Measurements from ENCODE around the gene WDFY4.

Gene WDFY4

DNA sequence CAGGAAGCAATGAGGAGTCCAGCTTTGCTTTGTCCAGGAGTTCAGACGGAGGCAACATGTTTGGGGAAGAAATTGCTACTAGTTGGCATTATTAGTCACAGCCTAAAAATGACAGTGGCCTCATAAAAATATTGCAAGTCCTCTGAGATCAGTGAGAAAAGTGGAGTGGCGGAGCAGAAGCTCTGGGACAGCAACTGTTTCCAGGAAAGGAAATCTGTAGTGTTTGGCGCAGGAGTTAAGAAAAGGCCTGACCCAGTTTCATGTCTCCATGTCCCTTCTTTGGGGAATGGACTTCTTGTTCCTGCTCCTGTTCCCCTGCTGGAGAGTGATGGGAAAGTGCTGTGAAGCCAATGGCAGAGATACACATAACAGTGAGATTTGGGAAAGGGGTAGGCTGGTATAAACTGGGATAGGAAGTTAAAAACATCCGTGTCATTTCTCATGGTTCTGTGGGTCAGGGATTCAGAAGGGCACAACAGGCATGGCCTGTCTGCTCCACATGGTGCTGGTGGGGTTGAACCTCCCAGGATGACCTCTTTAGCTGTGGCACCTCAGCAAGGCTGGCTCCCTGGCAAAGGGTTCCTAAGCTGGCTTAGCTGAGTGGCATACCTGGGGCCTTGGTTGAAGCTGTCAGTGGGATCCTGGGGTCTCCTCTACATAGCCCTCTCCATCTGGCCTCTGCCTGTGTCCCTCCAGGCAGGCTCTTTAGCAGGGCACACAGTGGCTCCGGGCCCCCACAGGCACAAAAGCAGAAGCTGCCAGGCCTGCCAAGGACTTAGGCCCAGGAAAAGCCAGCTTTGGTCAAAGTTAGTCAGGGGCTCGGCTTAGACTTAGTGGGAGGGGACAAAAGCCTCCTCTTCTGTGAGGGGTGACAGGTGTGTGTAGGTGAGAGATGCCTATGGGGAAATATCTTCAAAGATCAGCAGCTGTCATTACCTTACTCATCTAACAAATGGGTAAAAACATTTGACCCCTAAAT, 77.7 kb downstream of the WDFY4 start:
- Mint-ChIP-seq H3K4me1 (ENCODE audit: low read depth) (peaks cover 49% of the 10 kb centered on the region), H3K4me3 (no peak overlapping the region), H3K27me3 (no peaks in the 10 kb centered on the region), H3K27ac (no peak overlapping the region), H3K36me3 (ENCODE audit: low read depth) (peaks cover 100% of the 10 kb centered on the region), H3K9me3 (no peaks in the 10 kb centered on the region)
- intact Hi-C loops (cut with micrococcal nuclease) = no loop called here

DNA sequence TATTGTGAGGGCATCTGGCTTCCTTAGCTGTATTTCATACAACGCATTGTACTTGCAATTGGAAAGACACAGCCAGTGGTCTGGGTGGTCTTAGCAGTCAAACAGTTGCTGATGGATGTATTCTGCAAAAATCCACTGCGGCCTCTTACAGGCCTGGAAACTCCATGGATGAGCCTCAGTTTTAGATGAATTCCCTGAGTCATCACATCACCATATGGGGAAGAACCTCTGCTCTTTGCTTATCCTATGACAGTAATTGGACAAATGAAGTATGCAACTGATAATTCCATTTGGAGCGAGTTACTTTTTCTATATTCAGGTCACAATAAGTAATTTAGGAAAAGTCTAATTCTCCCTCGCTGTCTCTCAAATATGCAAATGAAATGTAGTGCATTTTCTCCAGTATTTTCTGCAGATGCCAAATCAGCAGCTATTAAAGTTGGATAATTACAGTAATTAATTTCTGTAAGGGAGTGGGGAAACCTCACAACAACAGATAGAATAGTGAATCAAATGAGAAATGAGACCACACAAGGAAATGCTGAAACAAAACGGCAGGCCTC, 78.8 kb downstream of the WDFY4 start:
- Mint-ChIP-seq H3K4me3 (no peak overlapping the region), H3K27me3 (no peaks in the 10 kb centered on the region), H3K9me3 (no peaks in the 10 kb centered on the region), H3K4me1 (ENCODE audit: low read depth) (peaks cover 47% of the 10 kb centered on the region), H3K36me3 (ENCODE audit: low read depth) (peaks cover 100% of the 10 kb centered on the region), H3K27ac (no peak overlapping the region)
- intact Hi-C loops (cut with micrococcal nuclease) = no loop called here

DNA sequence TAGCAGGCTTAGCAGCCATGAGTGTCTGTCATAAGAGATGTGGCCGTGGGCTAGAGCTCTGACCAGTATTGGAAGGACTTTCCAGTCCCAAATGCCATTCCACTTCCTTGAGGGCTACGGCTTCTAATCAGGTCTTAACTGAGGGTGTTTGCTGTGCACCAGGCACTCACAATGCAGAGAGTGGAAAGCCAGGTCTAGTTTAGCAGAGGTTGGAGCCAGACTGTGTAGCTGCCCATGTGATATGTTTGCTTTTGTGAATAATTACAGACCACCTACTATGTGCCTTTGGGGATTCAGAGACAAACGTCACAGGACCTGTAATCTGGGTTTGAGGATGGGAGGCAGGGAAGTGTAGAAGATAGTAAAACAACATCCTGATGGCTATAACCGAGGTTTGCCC, 79.8 kb downstream of the WDFY4 start:
- Mint-ChIP-seq H3K27me3 (no peaks in the 10 kb centered on the region), H3K4me3 (no peak overlapping the region), H3K4me1 (ENCODE audit: low read depth) (peaks cover 46% of the 10 kb centered on the region), H3K9me3 (no peaks in the 10 kb centered on the region), H3K27ac (no peak overlapping the region), H3K36me3 (ENCODE audit: low read depth) (peaks cover 100% of the 10 kb centered on the region)
- intact Hi-C loops (cut with micrococcal nuclease) = no loop called here

GRCh38 chr10:48765039-48765438, 80.4 kb downstream of the WDFY4 start:
- peaks cover 45% of the 10 kb centered on the region for H3K4me1 Mint-ChIP-seq (ENCODE audit: low read depth)
- H3K27me3 Mint-ChIP-seq = no peaks in the 10 kb centered on the region
- intact Hi-C loops (cut with micrococcal nuclease) = no loop called here
- no peak overlapping the region for H3K27ac Mint-ChIP-seq
- H3K9me3 Mint-ChIP-seq = no peaks in the 10 kb centered on the region
- peaks cover 100% of the 10 kb centered on the region for H3K36me3 Mint-ChIP-seq (ENCODE audit: low read depth)
- H3K4me3 Mint-ChIP-seq = no peak overlapping the region

DNA sequence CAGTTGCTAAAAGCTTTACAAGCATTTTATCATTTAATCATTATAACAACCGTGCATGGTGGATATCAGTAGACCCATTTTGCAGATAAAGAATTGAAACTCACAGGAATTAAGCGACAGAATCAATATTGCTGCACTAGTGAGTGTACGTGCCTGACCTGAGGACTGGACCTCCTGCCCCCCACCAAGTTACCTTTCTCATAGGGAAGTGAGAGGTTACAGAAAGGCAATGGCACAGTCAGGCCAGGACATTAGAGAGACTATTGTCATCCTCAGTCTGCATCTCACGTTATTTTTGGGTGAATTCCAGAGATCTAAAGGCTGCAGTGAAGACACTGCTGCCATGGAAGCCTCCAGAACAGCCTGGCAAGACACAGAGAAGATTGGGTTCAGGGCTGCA, 80.9 kb downstream of the WDFY4 start:
- H3K9me3 Mint-ChIP-seq = no peaks in the 10 kb centered on the region

GRCh38 chr10:48767373-48768143, 82.9 kb downstream of the WDFY4 start:
- H3K27me3 Mint-ChIP-seq = no peaks in the 10 kb centered on the region
- no peak overlapping the region for H3K27ac Mint-ChIP-seq
- H3K4me1 Mint-ChIP-seq (ENCODE audit: low read depth) = peaks cover 48% of the 10 kb centered on the region
- H3K4me3 Mint-ChIP-seq = no peak overlapping the region
- intact Hi-C loops (cut with micrococcal nuclease) = no loop called here
- peaks cover 100% of the 10 kb centered on the region for H3K36me3 Mint-ChIP-seq (ENCODE audit: low read depth)
- H3K9me3 Mint-ChIP-seq = no peaks in the 10 kb centered on the region

More for the DNA sequence above, 80.9 kb downstream of the WDFY4 start:
- H3K36me3 Mint-ChIP-seq (ENCODE audit: low read depth) = peaks cover 100% of the 10 kb centered on the region
- H3K27me3 Mint-ChIP-seq = no peaks in the 10 kb centered on the region
- intact Hi-C loops (cut with micrococcal nuclease) = no loop called here
- H3K27ac Mint-ChIP-seq = no peak overlapping the region
- peaks cover 45% of the 10 kb centered on the region for H3K4me1 Mint-ChIP-seq (ENCODE audit: low read depth)
- H3K4me3 Mint-ChIP-seq = no peak overlapping the region

- intact Hi-C loops (cut with micrococcal nuclease) = no loop called here
- Mint-ChIP-seq H3K27ac (no peak overlapping the region), H3K4me1 (ENCODE audit: low read depth) (peaks cover 48% of the 10 kb centered on the region), H3K4me3 (no peak overlapping the region), H3K36me3 (ENCODE audit: low read depth) (peaks cover 98% of the 10 kb centered on the region), H3K27me3 (no peaks in the 10 kb centered on the region), H3K9me3 (no peaks in the 10 kb centered on the region)
These were observed 83.6 kb downstream of the WDFY4 start for GRCh38 chr10:48768144-48768766.

DNA sequence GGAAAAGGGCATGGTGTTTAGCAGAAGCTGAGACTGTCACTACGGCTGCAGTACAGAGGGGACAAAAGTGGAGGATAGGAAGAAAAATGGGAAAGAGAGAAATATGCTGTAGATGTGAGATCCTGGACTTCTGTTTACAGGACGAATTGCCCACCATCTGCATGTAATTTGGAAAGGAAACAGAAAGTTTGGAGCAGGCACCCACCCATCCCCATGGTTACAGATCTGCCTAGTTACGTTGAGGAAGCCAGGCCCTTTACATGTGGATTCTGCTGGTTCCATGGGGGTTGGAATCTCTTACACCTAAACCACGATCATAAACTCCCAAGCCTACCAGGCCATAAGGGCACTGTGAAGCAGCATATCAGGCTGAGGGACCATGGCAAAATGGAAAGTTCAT, 84.3 kb downstream of the WDFY4 start:
- peaks cover 48% of the 10 kb centered on the region for H3K4me1 Mint-ChIP-seq (ENCODE audit: low read depth)

DNA sequence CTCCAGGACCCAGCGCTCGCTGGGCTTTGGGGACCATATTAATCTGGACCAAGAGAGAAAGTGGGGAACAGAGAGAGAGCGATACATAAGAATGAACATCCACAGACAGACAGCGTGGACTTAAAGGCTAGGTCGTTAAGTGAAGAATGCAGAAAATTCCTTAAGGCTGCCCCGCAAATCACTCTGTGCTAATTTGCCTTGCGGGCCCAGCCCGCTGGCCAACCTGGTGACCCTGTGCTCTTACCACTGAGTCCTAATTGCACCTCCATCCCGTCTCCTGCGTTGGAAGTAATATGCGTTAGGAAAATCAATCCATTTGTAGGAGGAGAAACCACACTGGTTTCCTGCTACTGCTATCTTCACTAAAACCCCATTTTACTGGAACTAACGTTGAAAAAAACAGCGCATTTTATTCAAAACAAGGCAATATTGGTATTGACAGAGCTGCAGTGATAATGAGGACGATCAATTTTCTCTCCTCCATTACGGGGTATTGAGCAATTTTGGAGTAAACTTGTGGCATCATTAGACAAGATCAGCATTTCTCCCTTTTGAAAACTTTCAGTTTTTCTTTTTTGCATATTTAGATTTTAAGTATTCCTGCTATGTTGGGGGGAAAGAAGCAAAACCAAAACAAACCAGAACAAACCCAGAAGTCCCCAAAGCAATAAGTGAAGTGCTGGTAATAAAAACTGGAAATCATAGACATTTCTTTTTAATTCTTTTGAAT, 85.2 kb downstream of the WDFY4 start:
- Mint-ChIP-seq H3K4me1 (ENCODE audit: low read depth) (peaks cover 43% of the 10 kb centered on the region), H3K27me3 (no peaks in the 10 kb centered on the region), H3K9me3 (no peaks in the 10 kb centered on the region), H3K36me3 (ENCODE audit: low read depth) (peaks cover 98% of the 10 kb centered on the region), H3K4me3 (no peak overlapping the region), H3K27ac (no peak overlapping the region)
- intact Hi-C loops (cut with micrococcal nuclease) = no loop called here

More for the DNA sequence above, 84.3 kb downstream of the WDFY4 start:
- Mint-ChIP-seq H3K27me3 (no peaks in the 10 kb centered on the region), H3K4me3 (no peak overlapping the region), H3K36me3 (ENCODE audit: low read depth) (peaks cover 98% of the 10 kb centered on the region), H3K9me3 (no peaks in the 10 kb centered on the region), H3K27ac (no peak overlapping the region)
- intact Hi-C loops (cut with micrococcal nuclease) = no loop called here

DNA sequence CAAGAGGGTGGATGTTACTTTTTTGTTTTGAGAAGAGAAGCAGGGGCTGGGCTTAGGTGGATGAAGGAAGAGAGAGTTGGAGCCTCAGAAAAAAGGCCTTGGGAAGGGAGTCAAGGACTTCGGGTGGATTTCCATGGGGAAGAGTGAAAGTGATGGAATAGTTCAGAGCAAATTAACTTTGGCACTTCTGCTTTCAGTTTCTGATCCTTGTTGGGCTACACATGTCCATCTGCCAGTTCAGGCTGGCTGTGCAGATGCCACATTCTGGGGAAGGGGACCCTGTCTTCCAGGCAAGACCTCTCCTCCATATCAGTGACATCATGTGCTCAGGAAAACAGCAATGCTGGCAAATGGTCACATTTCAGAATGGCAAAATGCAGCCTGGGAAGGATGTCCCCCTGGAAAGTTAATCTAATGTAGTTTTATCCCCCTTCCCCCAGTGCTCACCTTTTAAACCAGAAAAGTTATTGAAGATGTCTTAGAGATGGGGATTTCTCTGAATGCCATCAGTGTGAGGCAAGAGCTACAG, 86.0 kb downstream of the WDFY4 start:
- intact Hi-C loops (cut with micrococcal nuclease) = no loop called here
- Mint-ChIP-seq H3K4me1 (ENCODE audit: low read depth) (peaks cover 42% of the 10 kb centered on the region), H3K36me3 (ENCODE audit: low read depth) (peaks cover 98% of the 10 kb centered on the region), H3K4me3 (no peak overlapping the region), H3K27ac (no peak overlapping the region), H3K9me3 (no peaks in the 10 kb centered on the region), H3K27me3 (no peaks in the 10 kb centered on the region)

- Mint-ChIP-seq H3K4me3 (no peak overlapping the region), H3K9me3 (no peaks in the 10 kb centered on the region), H3K27me3 (no peaks in the 10 kb centered on the region), H3K27ac (no peak overlapping the region), H3K36me3 (ENCODE audit: low read depth) (peaks cover 98% of the 10 kb centered on the region), H3K4me1 (ENCODE audit: low read depth) (peaks cover 42% of the 10 kb centered on the region)
- intact Hi-C loops (cut with micrococcal nuclease) = no loop called here
These were observed 86.6 kb downstream of the WDFY4 start for GRCh38 chr10:48771234-48771633.

GRCh38 chr10:48772059-48772458, 87.4 kb downstream of the WDFY4 start:
- Mint-ChIP-seq H3K9me3 (no peaks in the 10 kb centered on the region), H3K4me3 (no peak overlapping the region), H3K36me3 (ENCODE audit: low read depth) (peaks cover 98% of the 10 kb centered on the region), H3K27ac (no peak overlapping the region), H3K27me3 (no peaks in the 10 kb centered on the region), H3K4me1 (ENCODE audit: low read depth) (peaks cover 42% of the 10 kb centered on the region)
- intact Hi-C loops (cut with micrococcal nuclease) = no loop called here

- Mint-ChIP-seq H3K4me1 (ENCODE audit: low read depth) (peaks cover 30% of the 10 kb centered on the region), H3K36me3 (ENCODE audit: low read depth) (peaks cover 98% of the 10 kb centered on the region), H3K9me3 (no peaks in the 10 kb centered on the region), H3K4me3 (no peak overlapping the region), H3K27me3 (no peaks in the 10 kb centered on the region), H3K27ac (no peak overlapping the region)
- intact Hi-C loops (cut with micrococcal nuclease) = no loop called here
These were observed 88.9 kb downstream of the WDFY4 start for GRCh38 chr10:48773580-48773979.
